Measurements from ENCODE around the gene CAT. TPM values are rescaled to one million over a fixed set of nuclear protein-coding genes. Genes with fewer than 3 reads are reported as not detected.
A peak's percentile ranks its signal among the peaks of the same experiment; 100 is the strongest.

Gene CAT
- total and polyA plus RNA-seq, 9 of the 15 experiments (the other 6 are each of a cell fraction or from before 2014, with no cell fraction given): 86.7 to 183 (median 114) TPM

GRCh38 chr11:34427186-34427805 is 11.4 kb upstream of the CAT start (continued):
- TF ChIP-seq HEY1 (CRISPR knock-in tag; IDR thresholded peaks at IDR 0.05; ENCODE audit: borderline replicate concordance) (no peak), HCFC1 (IDR thresholded peaks at IDR 0.05; ENCODE audit: low read depth, low read length) (no peak), MAFG (tag; conservative IDR thresholded peaks at IDR 0.05) (peak; percentile 99), NR2C1 (IDR thresholded peaks at IDR 0.05) (no peak), NR2C1 (tag; IDR thresholded peaks at IDR 0.05) (no peak), ZMIZ1 (IDR thresholded peaks at IDR 0.05; ENCODE audit: low read depth in 2 of 2, low read length in 2 of 2) (no peak), RBM34 (IDR thresholded peaks at IDR 0.05; ENCODE audit: borderline replicate concordance, insufficient read depth, low read length) (no peak), CTCF (IDR thresholded peaks at IDR 0.05 in 2 of 3, conservative IDR thresholded peaks at IDR 0.05 in 1 of 3; ENCODE audit: insufficient read depth in 2 of 3, low read depth in 1 of 3, low read length in 3 of 3) (no peak), RAD21 (CRISPR knock-in tag; conservative IDR thresholded peaks at IDR 0.05 in 1 of 2, IDR thresholded peaks at IDR 0.05 in 1 of 2) (no peak), KHSRP (IDR thresholded peaks at IDR 0.05) (no peak), PATZ1 (CRISPR knock-in tag; IDR thresholded peaks at IDR 0.05; ENCODE audit: borderline replicate concordance) (no peak), RFX7 (CRISPR knock-in tag; IDR thresholded peaks at IDR 0.05) (no peak), ZBTB34 (CRISPR knock-in tag; IDR thresholded peaks at IDR 0.05) (0 out of 2 replicates have a peak, but pooled peaks have one; percentile 0), IRF2 (CRISPR knock-in tag; IDR thresholded peaks at IDR 0.05) (no peak), NR1H2 (CRISPR knock-in tag; IDR thresholded peaks at IDR 0.05) (no peak), GATAD2B (IDR thresholded peaks at IDR 0.05; ENCODE audit: borderline replicate concordance) (no peak), POLR2AphosphoS5 (IDR thresholded peaks at IDR 0.05; ENCODE audit: control insufficient read depth, insufficient read depth, low read depth, low read length) (no peak), CAMTA2 (CRISPR knock-in tag; conservative IDR thresholded peaks at IDR 0.05) (no peak)
